GM23338 (cell line): Measurements from ENCODE around the gene DIAPH1. TPM values are rescaled to one million over a fixed set of nuclear protein-coding genes. Genes with fewer than 3 reads are reported as not detected.

ENCODE experiments used
- ATAC-seq: fragments of 200-7000 bp; cut with Tn5 transposase; 3 replicates; pipeline ENCODE4 v1.9.1; 2020
- DNase-seq: peaks from one replicate; pipeline ENCODE4 v3.0.0-alpha.2; 2015; ENCODE audit warnings: low spot score
- H2AFZ ChIP-seq: fragments of 200-600 bp; sonication (generic); 2 replicates; pipeline ENCODE4 v1.8.0; 2016; ENCODE audit warnings: antibody characterized with exemption, mild to moderate bottlenecking, moderate library complexity
- H3F3A ChIP-seq: fragments of 200-600 bp; sonication (generic); replicated peaks from 2 replicates; pipeline ENCODE4 v1.8.0; 2017; ENCODE audit warnings: antibody characterized with exemption, mixed run types, low read depth
- H3K27ac ChIP-seq: fragments of 200-600 bp; sonication (generic); 2 replicates; pipeline ENCODE4 v1.6.1; 2016; ENCODE audit warnings: low read depth
- H3K27me3 ChIP-seq: fragments of 200-600 bp; sonication (generic); 2 replicates; pipeline ENCODE4 v1.8.0; 2016; ENCODE audit warnings: mild to moderate bottlenecking, mixed run types, moderate library complexity; ENCODE audit not compliant: insufficient read depth
- H3K36me3 ChIP-seq: fragments of 200-600 bp; sonication (generic); 2 replicates; pipeline ENCODE4 v1.8.0; 2016; ENCODE audit warnings: mild to moderate bottlenecking; ENCODE audit not compliant: insufficient read depth
- H3K4me1 ChIP-seq: fragments of 200-600 bp; sonication (generic); 2 replicates; pipeline ENCODE4 v1.8.0; 2016; ENCODE audit warnings: mild to moderate bottlenecking, moderate library complexity; ENCODE audit not compliant: insufficient read depth
- H3K4me2 ChIP-seq: fragments of 200-600 bp; sonication (generic); 2 replicates; pipeline ENCODE4 v1.7.1; 2017; ENCODE audit warnings: mixed run types
- H3K4me3 ChIP-seq: fragments of 200-600 bp; sonication (generic); 2 replicates; pipeline ENCODE4 v1.6.1; 2016; ENCODE audit warnings: mixed run types
- H3K79me2 ChIP-seq: fragments of 200-600 bp; sonication (generic); replicated peaks from 2 replicates; pipeline ENCODE4 v1.8.0; 2017; ENCODE audit warnings: mild to moderate bottlenecking; ENCODE audit not compliant: insufficient read depth
- H3K9me2 ChIP-seq: fragments of 200-600 bp; sonication (generic); 2 replicates; pipeline ENCODE4 v1.8.0; 2017; ENCODE audit not compliant: insufficient read depth
- H4K20me1 ChIP-seq: fragments of 200-600 bp; sonication (generic); replicated peaks from 2 replicates; pipeline ENCODE4 v1.8.0; 2017; ENCODE audit warnings: mild to moderate bottlenecking; ENCODE audit not compliant: insufficient read depth
- H3K27ac Mint-ChIP-seq: 2 replicates; pipeline ENCODE4 v1.8.0; 2020; ENCODE audit warnings: inconsistent platforms, mild to moderate bottlenecking, moderate library complexity, mixed read lengths
- H3K27me3 Mint-ChIP-seq: 3 replicates; pipeline ENCODE4 v1.8.0; 2022; ENCODE audit warnings: low read depth, mild to moderate bottlenecking, moderate library complexity, mixed read lengths, inconsistent platforms; ENCODE audit not compliant: insufficient read depth, poor library complexity
- H3K36me3 Mint-ChIP-seq: 3 replicates; pipeline ENCODE4 v1.8.0; 2021; ENCODE audit warnings: low read depth, mild to moderate bottlenecking, inconsistent platforms, moderate library complexity, mixed read lengths
- H3K4me1 Mint-ChIP-seq: 3 replicates; pipeline ENCODE4 v1.8.0; 2020; ENCODE audit warnings: mild to moderate bottlenecking, inconsistent platforms, mixed read lengths
- H3K4me3 Mint-ChIP-seq: 3 replicates; pipeline ENCODE4 v1.8.0; 2021; ENCODE audit warnings: moderate library complexity, mild to moderate bottlenecking, inconsistent platforms, mixed read lengths
- H3K9me3 Mint-ChIP-seq: 3 replicates; pipeline ENCODE4 v1.8.0; 2020; ENCODE audit warnings: moderate library complexity, mild to moderate bottlenecking, inconsistent platforms, mixed read lengths
- CREB1 ChIP-seq: fragments of 250-450 bp; sonication (Bioruptor Pico); IDR thresholded peaks from 2 replicates; pipeline ENCODE4 v1.5.0; 2020; ENCODE audit warnings: low read depth, mild to moderate bottlenecking, moderate library complexity
- CTCF ChIP-seq, 2 experiments: fragments of 200-600 bp in 1 of 2; sonication (generic) in 1 of 2; conservative IDR thresholded peaks; 2 replicates each; pipeline versions ENCODE4 v1.5.1 to v1.6.1; 2016 to 2017; ENCODE audit warnings: antibody characterized with exemption in 2 of 2, low read depth in 2 of 2, mild to moderate bottlenecking in 2 of 2, moderate library complexity in 1 of 2
- EZH2 ChIP-seq: fragments of 200-600 bp; sonication (generic); IDR thresholded peaks from one replicate; pipeline ENCODE4 v1.8.0; 2017; ENCODE audit warnings: antibody characterized with exemption, mild to moderate bottlenecking, low read depth; ENCODE audit not compliant: unreplicated experiment
- EZH2phosphoT487 ChIP-seq: fragments of 200-600 bp; sonication (generic); IDR thresholded peaks from one replicate; pipeline ENCODE4 v1.8.1; 2018; ENCODE audit warnings: antibody characterized with exemption; ENCODE audit not compliant: unreplicated experiment
- JUNB ChIP-seq: IDR thresholded peaks from one replicate; pipeline ENCODE4 v1.6.1; 2016; ENCODE audit warnings: antibody characterized with exemption; ENCODE audit not compliant: unreplicated experiment
- NANOG ChIP-seq: IDR thresholded peaks from 2 replicates; pipeline ENCODE4 v1.6.1; 2016; ENCODE audit warnings: antibody characterized with exemption, borderline replicate concordance
- POLR2AphosphoS5 ChIP-seq: IDR thresholded peaks from 2 replicates; pipeline ENCODE4 v1.6.1; 2016; ENCODE audit warnings: antibody characterized with exemption, low read depth
- REST ChIP-seq: IDR thresholded peaks from one replicate; pipeline ENCODE4 v1.6.1; 2018; ENCODE audit warnings: antibody characterized with exemption; ENCODE audit not compliant: unreplicated experiment
- STAT1 ChIP-seq: IDR thresholded peaks from one replicate; pipeline ENCODE4 v1.6.1; 2016; ENCODE audit warnings: antibody characterized with exemption; ENCODE audit not compliant: unreplicated experiment
- ZNF114 ChIP-seq: fragments of 250-450 bp; sonication (Bioruptor Pico); IDR thresholded peaks from 2 replicates; pipeline ENCODE4 v1.5.0; 2020; ENCODE audit warnings: mild to moderate bottlenecking, moderate library complexity
- ZNF331 ChIP-seq: fragments of 250-450 bp; sonication (Bioruptor Pico); IDR thresholded peaks from 2 replicates; pipeline ENCODE4 v1.5.0; 2020; ENCODE audit warnings: low read depth, mild to moderate bottlenecking, moderate library complexity
- polyA plus RNA-seq: library from polyadenylated mRNA; unstranded; fragments of >200 nt; fragmentation: Nextera tagmentation; extraction: Ambion mirVana; gene quantifications from 2 replicates; pipeline ENCODE4 v1.2.1, GENCODE V29; 2016
- total RNA-seq: library from RNA; depleted of rRNA; stranded (reverse); fragments of >200 nt; shearing (Covaris generic); gene quantifications from 2 replicates; pipeline ENCODE4 v1.2.3, GENCODE V29; 2014
- TF ChIP-seq, protein P1 (sequence below): fragments of 250-450 bp; sonication (Bioruptor Pico); IDR thresholded peaks from 2 replicates; pipeline ENCODE4 v1.5.0; 2020; ENCODE audit warnings: mild to moderate bottlenecking, moderate library complexity
- TF ChIP-seq, protein P2 (sequence below): IDR thresholded peaks from 2 replicates; pipeline ENCODE4 v1.6.1; 2016; ENCODE audit warnings: antibody characterized with exemption

The DIAPH1 gene
- total and polyA plus RNA-seq, 2 experiments from 2014 or later: 42.9 to 104 TPM

- Histone ChIP-seq H3K27ac (no peak overlapping the region), H3K4me2 (no peak overlapping the region), H3K9me2 (no peaks in the 10 kb centered on the region), H3K36me3 (peaks cover 16% of the 10 kb centered on the region), H3K4me3 (no peak overlapping the region), H2AFZ (no peak overlapping the region), H3K27me3 (no peaks in the 10 kb centered on the region), H3K4me1 (peaks cover 11% of the 10 kb centered on the region), H3F3A (peaks cover 8% of the 10 kb centered on the region), H3K79me2 (no peaks in the 10 kb centered on the region), H4K20me1 (no peaks in the 10 kb centered on the region; the same call in 1 of the 2 replicates)
- Mint-ChIP-seq H3K27me3 (peaks cover 7% of the 10 kb centered on the region), H3K9me3 (no peaks in the 10 kb centered on the region), H3K36me3 (peaks cover 67% of the 10 kb centered on the region), H3K27ac (no peak overlapping the region), H3K4me3 (no peak overlapping the region), H3K4me1 (peaks cover 12% of the 10 kb centered on the region)
- TF ChIP-seq, protein P1, sequence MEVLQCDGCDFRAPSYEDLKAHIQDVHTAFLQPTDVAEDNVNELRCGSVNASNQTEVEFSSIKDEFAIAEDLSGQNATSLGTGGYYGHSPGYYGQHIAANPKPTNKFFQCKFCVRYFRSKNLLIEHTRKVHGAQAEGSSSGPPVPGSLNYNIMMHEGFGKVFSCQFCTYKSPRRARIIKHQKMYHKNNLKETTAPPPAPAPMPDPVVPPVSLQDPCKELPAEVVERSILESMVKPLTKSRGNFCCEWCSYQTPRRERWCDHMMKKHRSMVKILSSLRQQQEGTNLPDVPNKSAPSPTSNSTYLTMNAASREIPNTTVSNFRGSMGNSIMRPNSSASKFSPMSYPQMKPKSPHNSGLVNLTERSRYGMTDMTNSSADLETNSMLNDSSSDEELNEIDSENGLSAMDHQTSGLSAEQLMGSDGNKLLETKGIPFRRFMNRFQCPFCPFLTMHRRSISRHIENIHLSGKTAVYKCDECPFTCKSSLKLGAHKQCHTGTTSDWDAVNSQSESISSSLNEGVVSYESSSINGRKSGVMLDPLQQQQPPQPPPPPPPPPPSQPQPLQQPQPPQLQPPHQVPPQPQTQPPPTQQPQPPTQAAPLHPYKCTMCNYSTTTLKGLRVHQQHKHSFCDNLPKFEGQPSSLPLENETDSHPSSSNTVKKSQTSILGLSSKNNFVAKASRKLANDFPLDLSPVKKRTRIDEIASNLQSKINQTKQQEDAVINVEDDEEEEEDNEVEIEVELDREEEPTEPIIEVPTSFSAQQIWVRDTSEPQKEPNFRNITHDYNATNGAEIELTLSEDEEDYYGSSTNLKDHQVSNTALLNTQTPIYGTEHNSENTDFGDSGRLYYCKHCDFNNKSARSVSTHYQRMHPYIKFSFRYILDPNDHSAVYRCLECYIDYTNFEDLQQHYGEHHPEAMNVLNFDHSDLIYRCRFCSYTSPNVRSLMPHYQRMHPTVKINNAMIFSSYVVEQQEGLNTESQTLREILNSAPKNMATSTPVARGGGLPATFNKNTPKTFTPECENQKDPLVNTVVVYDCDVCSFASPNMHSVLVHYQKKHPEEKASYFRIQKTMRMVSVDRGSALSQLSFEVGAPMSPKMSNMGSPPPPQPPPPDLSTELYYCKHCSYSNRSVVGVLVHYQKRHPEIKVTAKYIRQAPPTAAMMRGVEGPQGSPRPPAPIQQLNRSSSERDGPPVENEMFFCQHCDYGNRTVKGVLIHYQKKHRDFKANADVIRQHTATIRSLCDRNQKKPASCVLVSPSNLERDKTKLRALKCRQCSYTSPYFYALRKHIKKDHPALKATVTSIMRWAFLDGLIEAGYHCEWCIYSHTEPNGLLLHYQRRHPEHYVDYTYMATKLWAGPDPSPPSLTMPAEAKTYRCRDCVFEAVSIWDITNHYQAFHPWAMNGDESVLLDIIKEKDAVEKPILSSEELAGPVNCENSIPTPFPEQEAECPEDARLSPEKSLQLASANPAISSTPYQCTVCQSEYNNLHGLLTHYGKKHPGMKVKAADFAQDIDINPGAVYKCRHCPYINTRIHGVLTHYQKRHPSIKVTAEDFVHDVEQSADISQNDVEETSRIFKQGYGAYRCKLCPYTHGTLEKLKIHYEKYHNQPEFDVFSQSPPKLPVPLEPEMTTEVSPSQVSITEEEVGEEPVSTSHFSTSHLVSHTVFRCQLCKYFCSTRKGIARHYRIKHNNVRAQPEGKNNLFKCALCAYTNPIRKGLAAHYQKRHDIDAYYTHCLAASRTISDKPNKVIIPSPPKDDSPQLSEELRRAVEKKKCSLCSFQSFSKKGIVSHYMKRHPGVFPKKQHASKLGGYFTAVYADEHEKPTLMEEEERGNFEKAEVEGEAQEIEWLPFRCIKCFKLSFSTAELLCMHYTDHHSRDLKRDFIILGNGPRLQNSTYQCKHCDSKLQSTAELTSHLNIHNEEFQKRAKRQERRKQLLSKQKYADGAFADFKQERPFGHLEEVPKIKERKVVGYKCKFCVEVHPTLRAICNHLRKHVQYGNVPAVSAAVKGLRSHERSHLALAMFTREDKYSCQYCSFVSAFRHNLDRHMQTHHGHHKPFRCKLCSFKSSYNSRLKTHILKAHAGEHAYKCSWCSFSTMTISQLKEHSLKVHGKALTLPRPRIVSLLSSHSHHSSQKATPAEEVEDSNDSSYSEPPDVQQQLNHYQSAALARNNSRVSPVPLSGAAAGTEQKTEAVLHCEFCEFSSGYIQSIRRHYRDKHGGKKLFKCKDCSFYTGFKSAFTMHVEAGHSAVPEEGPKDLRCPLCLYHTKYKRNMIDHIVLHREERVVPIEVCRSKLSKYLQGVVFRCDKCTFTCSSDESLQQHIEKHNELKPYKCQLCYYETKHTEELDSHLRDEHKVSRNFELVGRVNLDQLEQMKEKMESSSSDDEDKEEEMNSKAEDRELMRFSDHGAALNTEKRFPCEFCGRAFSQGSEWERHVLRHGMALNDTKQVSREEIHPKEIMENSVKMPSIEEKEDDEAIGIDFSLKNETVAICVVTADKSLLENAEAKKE (CRISPR knock-in tag): no peak
- TF ChIP-seq ZNF114 (CRISPR knock-in tag): no peak
- TF ChIP-seq, protein P2, sequence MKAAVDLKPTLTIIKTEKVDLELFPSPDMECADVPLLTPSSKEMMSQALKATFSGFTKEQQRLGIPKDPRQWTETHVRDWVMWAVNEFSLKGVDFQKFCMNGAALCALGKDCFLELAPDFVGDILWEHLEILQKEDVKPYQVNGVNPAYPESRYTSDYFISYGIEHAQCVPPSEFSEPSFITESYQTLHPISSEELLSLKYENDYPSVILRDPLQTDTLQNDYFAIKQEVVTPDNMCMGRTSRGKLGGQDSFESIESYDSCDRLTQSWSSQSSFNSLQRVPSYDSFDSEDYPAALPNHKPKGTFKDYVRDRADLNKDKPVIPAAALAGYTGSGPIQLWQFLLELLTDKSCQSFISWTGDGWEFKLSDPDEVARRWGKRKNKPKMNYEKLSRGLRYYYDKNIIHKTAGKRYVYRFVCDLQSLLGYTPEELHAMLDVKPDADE: no peak
- TF ChIP-seq CTCF (conservative IDR thresholded peaks at IDR 0.05; ENCODE audit: low read depth in 2 of 2): no peak
- no peak for TF ChIP-seq EZH2
- TF ChIP-seq REST: no peak
- TF ChIP-seq ZNF331: no peak
- TF ChIP-seq STAT1: no peak
- TF ChIP-seq JUNB: no peak
- no peak for TF ChIP-seq NANOG
- no peak for TF ChIP-seq EZH2phosphoT487
- no peak for TF ChIP-seq POLR2AphosphoS5
- TF ChIP-seq CREB1 (CRISPR knock-in tag): no peak
- no peak for ATAC-seq
- no peak for DNase-seq
These were observed 37.6 kb upstream of the DIAPH1 start for GRCh38 chr5:141656396-141656795.
